HCT116 (cell line): ENCODE measurements around the gene RNGTT. TPM values are rescaled to one million over a fixed set of nuclear protein-coding genes. Genes with fewer than 3 reads are reported as not detected.

Experiments used
- ATAC-seq: fragments of 200-7000 bp; cut with Tn5 transposase; 2 replicates; pipeline ENCODE4 v1.9.1; 2020; ENCODE audit warnings: mild to moderate bottlenecking, moderate library complexity
- BruUV-seq: library from RNA; stranded (reverse); fragments of 400-500 nt; replicated peaks from 2 replicates; lab custom pipeline; 2021; lab: Mats Ljungman, UMichigan
- CTCF ChIA-PET: fragments of 300-600 bp; sonication (Branson Sonifier 250); formaldehyde crosslinking; loops from one replicate; lab custom pipeline; 2021; ENCODE audit warnings: antibody characterized with exemption; lab: Charles Lee
- POLR2A ChIA-PET: fragments of 300-600, 350-600 bp; sonication (Branson Sonifier 250); formaldehyde crosslinking; loops from one replicate; lab custom pipeline; 2021; ENCODE audit warnings: antibody characterized with exemption; lab: Charles Lee
- RAD21 ChIA-PET, 2 experiments: fragments of 300-600 bp; sonication (Branson Sonifier 250); formaldehyde crosslinking; loops; one replicate each; lab custom pipeline; 2023; ENCODE audit warnings: low total read pairs in 2 of 2; ENCODE audit not compliant: uncharacterized antibody in 2 of 2, unreplicated experiment in 2 of 2, low non-redundant PET in 1 of 2; lab: Charles Lee
- DNase-seq: peaks from one replicate; pipeline ENCODE4 v3.0.0-alpha.2; 2010; ENCODE audit warnings: low read depth, low spot score
- H2AFZ ChIP-seq: fragments of 200-600 bp; shearing (Covaris generic), sonication (generic); 2 replicates; pipeline ENCODE4 v1.6.1; 2017; ENCODE audit warnings: low read depth, mixed run types, mixed read lengths, antibody characterized with exemption, low read length; ENCODE audit not compliant: poor library complexity, severe bottlenecking
- H3K27ac ChIP-seq: 2 replicates; pipeline ENCODE4 v1.5.1; 2012; ENCODE audit warnings: low read depth, low read length
- H3K27me3 ChIP-seq: fragments of 200-600 bp; sonication (generic); 2 replicates; pipeline ENCODE4 v1.6.1; 2016; ENCODE audit warnings: mixed run types, low read length, mixed read lengths; ENCODE audit not compliant: insufficient read depth
- H3K36me3 ChIP-seq, 2 experiments: fragments of 200-500 bp in 1 of 2; fragments of 200-600 bp in 1 of 2; sonication (Bioruptor generic) in 1 of 2; sonication (generic) in 1 of 2; 2 replicates each; pipeline versions ENCODE4 v1.5.1 to v1.6.1; 2014 to 2016; ENCODE audit warnings: low read length in 2 of 2, inconsistent platforms in 1 of 2, mixed read lengths in 1 of 2, mixed run types in 1 of 2; ENCODE audit not compliant: insufficient read depth in 2 of 2, control insufficient read depth in 1 of 2
- H3K4me1 ChIP-seq, 2 experiments: fragments of 200-600 bp in 1 of 2; sonication (generic) in 1 of 2; 2 replicates each; pipeline versions ENCODE4 v1.5.1 to v1.6.1; 2012 to 2017; ENCODE audit warnings: low read length in 2 of 2, inconsistent platforms in 1 of 2, mild to moderate bottlenecking in 1 of 2, mixed read lengths in 1 of 2, mixed run types in 1 of 2, moderate library complexity in 1 of 2; ENCODE audit not compliant: insufficient read depth in 2 of 2, control insufficient read depth in 1 of 2
- H3K4me2 ChIP-seq: fragments of 200-600 bp; sonication (generic); 2 replicates; pipeline ENCODE4 v1.6.1; 2017; ENCODE audit warnings: mixed run types, low read length, mixed read lengths
- H3K4me3 ChIP-seq, 2 experiments: fragments of 200-600 bp in 1 of 2; sonication (generic) in 1 of 2; replicated peaks in 1 of 2; 2 replicates each; pipeline ENCODE4 v1.5.1; 2011 to 2016; ENCODE audit warnings: low read length in 2 of 2, control low read depth in 1 of 2, low read depth in 1 of 2, mild to moderate bottlenecking in 1 of 2, mixed read lengths in 1 of 2, mixed run types in 1 of 2
- H3K79me2 ChIP-seq: fragments of 200-600 bp; sonication (generic); 2 replicates; pipeline ENCODE4 v1.6.1; 2017; ENCODE audit warnings: mild to moderate bottlenecking, mixed run types, low read length, moderate library complexity, mixed read lengths; ENCODE audit not compliant: insufficient read depth
- H3K9ac ChIP-seq: fragments of 200-600 bp; sonication (generic); 2 replicates; pipeline ENCODE4 v1.6.1; 2016; ENCODE audit warnings: low read length, mixed read lengths
- H3K9me2 ChIP-seq: fragments of 200-600 bp; sonication (generic), shearing (Covaris generic); 2 replicates; pipeline ENCODE4 v1.6.1; 2017; ENCODE audit warnings: mixed run types, mild to moderate bottlenecking, moderate library complexity; ENCODE audit not compliant: insufficient read depth
- H3K9me3 ChIP-seq, 2 experiments: fragments of 200-500 bp in 1 of 2; fragments of 200-600 bp in 1 of 2; sonication (Bioruptor generic) in 1 of 2; sonication (generic) in 1 of 2; 2 replicates each; pipeline ENCODE4 v1.6.1; 2014 to 2017; ENCODE audit warnings: low read length in 2 of 2, mixed read lengths in 2 of 2, inconsistent platforms in 1 of 2, low read depth in 1 of 2, mild to moderate bottlenecking in 1 of 2, mixed run types in 1 of 2, moderate library complexity in 1 of 2; ENCODE audit not compliant: control insufficient read depth in 1 of 2, insufficient read depth in 1 of 2
- H4K20me1 ChIP-seq: fragments of 200-600 bp; sonication (generic), shearing (Covaris generic); 2 replicates; pipeline ENCODE4 v1.6.1; 2017; ENCODE audit warnings: mixed run types, mild to moderate bottlenecking, moderate library complexity; ENCODE audit not compliant: insufficient read depth
- CBX3 ChIP-seq: IDR thresholded peaks from 2 replicates; pipeline ENCODE4 v1.6.1; 2012; ENCODE audit warnings: low read depth
- CTCF ChIP-seq, 3 experiments: fragments of 200-600 bp in 1 of 3; sonication (generic) in 1 of 3; IDR thresholded peaks in 2 of 3; conservative IDR thresholded peaks in 1 of 3; 2 replicates each; pipeline ENCODE4 v1.5.1; 2012 to 2017; ENCODE audit warnings: low read depth in 2 of 3, low read length in 2 of 3, antibody characterized with exemption in 1 of 3, borderline replicate concordance in 1 of 3, control low read depth in 1 of 3, mild to moderate bottlenecking in 1 of 3, mixed read lengths in 1 of 3, mixed run types in 1 of 3, moderate library complexity in 1 of 3; ENCODE audit not compliant: insufficient read depth in 1 of 3
- EGR1 ChIP-seq: IDR thresholded peaks from 2 replicates; pipeline ENCODE4 v1.6.1; 2012; ENCODE audit warnings: low read depth
- ELF1 ChIP-seq: IDR thresholded peaks from 2 replicates; pipeline ENCODE4 v1.6.1; 2012; ENCODE audit warnings: low read depth, borderline replicate concordance
- POLR2A ChIP-seq: IDR thresholded peaks from 2 replicates; pipeline ENCODE4 v1.7.0; 2011; ENCODE audit warnings: borderline replicate concordance; ENCODE audit not compliant: insufficient read depth, insufficient read length; ENCODE audit errors: extremely low read depth
- POLR2AphosphoS5 ChIP-seq: IDR thresholded peaks from 2 replicates; pipeline ENCODE4 v1.6.1; 2011; ENCODE audit warnings: mild to moderate bottlenecking, low read depth, low read length, moderate library complexity
- SIN3A ChIP-seq: IDR thresholded peaks from 2 replicates; pipeline ENCODE4 v1.6.1; 2012; ENCODE audit warnings: low read depth
- YY1 ChIP-seq: IDR thresholded peaks from 2 replicates; pipeline ENCODE4 v1.6.1; 2011; ENCODE audit warnings: low read length, low read depth, moderate library complexity, mild to moderate bottlenecking; ENCODE audit not compliant: insufficient replicate concordance; ENCODE audit errors: extremely low read depth
- ZFX ChIP-seq: fragments of 450-650 bp; IDR thresholded peaks from 2 replicates; pipeline ENCODE4 v1.6.1; 2017
- ZNF274 ChIP-seq: fragments of 200-500 bp; sonication (Bioruptor generic); IDR thresholded peaks from 2 replicates; pipeline ENCODE4 v1.6.1; 2014; ENCODE audit warnings: mild to moderate bottlenecking, low read depth, low read length, inconsistent platforms
- intact Hi-C: fragments of 100-400 bp; cut with micrococcal nuclease; formaldehyde crosslinking; loops from 2 replicates; pipeline ENCODE4 v1.10.0; 2022
- total RNA-seq: library from RNA; stranded (reverse); gene quantifications from one replicate; pipeline ENCODE4 v1.2.1, GENCODE V29; 2021; ENCODE audit not compliant: unreplicated experiment
- TF ChIP-seq, protein P1 (sequence below): IDR thresholded peaks from 2 replicates; pipeline ENCODE4 v1.6.1; 2012; ENCODE audit warnings: low read depth
- TF ChIP-seq, protein P2 (sequence below): IDR thresholded peaks from 2 replicates; pipeline ENCODE4 v1.6.1; 2011; ENCODE audit warnings: mild to moderate bottlenecking, low read length, moderate library complexity; ENCODE audit not compliant: insufficient replicate concordance; ENCODE audit errors: extremely low read depth

The RNGTT gene
- total RNA-seq, 1 experiment from 2014 or later: 23.0 TPM

- no peaks in the 10 kb centered on the region; a peak in 1 of 4 replicates for H3K9me3 ChIP-seq
- BruUV-seq: no TSS peak
- DNase-seq (no peak), ATAC-seq (no peak)
- CTCF ChIA-PET: no interaction called here
- no peak for TF ChIP-seq ZFX
- no peak for TF ChIP-seq POLR2AphosphoS5
- no peak for TF ChIP-seq POLR2A
- no peak for TF ChIP-seq ELF1
- TF ChIP-seq ZNF274: no peak
- TF ChIP-seq, protein P1, sequence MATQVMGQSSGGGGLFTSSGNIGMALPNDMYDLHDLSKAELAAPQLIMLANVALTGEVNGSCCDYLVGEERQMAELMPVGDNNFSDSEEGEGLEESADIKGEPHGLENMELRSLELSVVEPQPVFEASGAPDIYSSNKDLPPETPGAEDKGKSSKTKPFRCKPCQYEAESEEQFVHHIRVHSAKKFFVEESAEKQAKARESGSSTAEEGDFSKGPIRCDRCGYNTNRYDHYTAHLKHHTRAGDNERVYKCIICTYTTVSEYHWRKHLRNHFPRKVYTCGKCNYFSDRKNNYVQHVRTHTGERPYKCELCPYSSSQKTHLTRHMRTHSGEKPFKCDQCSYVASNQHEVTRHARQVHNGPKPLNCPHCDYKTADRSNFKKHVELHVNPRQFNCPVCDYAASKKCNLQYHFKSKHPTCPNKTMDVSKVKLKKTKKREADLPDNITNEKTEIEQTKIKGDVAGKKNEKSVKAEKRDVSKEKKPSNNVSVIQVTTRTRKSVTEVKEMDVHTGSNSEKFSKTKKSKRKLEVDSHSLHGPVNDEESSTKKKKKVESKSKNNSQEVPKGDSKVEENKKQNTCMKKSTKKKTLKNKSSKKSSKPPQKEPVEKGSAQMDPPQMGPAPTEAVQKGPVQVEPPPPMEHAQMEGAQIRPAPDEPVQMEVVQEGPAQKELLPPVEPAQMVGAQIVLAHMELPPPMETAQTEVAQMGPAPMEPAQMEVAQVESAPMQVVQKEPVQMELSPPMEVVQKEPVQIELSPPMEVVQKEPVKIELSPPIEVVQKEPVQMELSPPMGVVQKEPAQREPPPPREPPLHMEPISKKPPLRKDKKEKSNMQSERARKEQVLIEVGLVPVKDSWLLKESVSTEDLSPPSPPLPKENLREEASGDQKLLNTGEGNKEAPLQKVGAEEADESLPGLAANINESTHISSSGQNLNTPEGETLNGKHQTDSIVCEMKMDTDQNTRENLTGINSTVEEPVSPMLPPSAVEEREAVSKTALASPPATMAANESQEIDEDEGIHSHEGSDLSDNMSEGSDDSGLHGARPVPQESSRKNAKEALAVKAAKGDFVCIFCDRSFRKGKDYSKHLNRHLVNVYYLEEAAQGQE: no peak
- TF ChIP-seq CBX3: no peak
- H3K9me2 ChIP-seq: no peaks in the 10 kb centered on the region
- intact Hi-C loops: no loop called here
- no peaks in the 10 kb centered on the region for H3K27me3 ChIP-seq
- no peaks in the 10 kb centered on the region for H3K36me3 ChIP-seq
- no peaks in the 10 kb centered on the region for H4K20me1 ChIP-seq
- H3K4me1 ChIP-seq: no peaks in the 10 kb centered on the region
- RAD21 ChIA-PET: no interaction called here
- H3K4me2 ChIP-seq: no peak overlapping the region
- no peak overlapping the region for H3K9ac ChIP-seq
- POLR2A ChIA-PET: no interaction called here
- H3K27ac ChIP-seq: no peak overlapping the region
- H3K79me2 ChIP-seq: no peaks in the 10 kb centered on the region
- H3K4me3 ChIP-seq: no peak overlapping the region
- H2AFZ ChIP-seq: no peak overlapping the region
Measured at GRCh38 chr6:88705601-88706000, 257.8 kb downstream of the RNGTT start.

DNA sequence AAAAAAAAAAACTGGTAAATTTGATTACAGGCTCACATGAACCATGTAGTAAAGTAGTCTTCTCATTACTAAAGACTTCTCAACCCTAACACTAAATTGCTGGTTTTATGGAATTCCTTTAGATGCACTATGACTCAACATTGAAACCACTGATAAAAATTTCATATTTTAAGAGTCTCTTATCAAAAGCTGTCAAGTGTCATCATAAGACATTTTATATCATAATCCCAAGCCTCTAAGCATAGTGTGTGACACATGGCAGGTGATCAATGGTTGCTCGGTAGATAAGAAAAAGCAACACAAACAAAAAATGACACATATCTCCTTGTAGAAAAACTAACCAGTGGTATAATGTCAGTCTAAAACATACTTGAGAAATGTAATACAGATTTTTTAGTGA is 258.4 kb downstream of the RNGTT start:
- H3K9ac ChIP-seq: no peak overlapping the region
- H3K27ac ChIP-seq: no peak overlapping the region
- no peaks in the 10 kb centered on the region for H3K36me3 ChIP-seq
- H3K4me2 ChIP-seq: no peak overlapping the region
- intact Hi-C loops: no loop called here
- no peaks in the 10 kb centered on the region for H4K20me1 ChIP-seq
- H3K27me3 ChIP-seq: no peaks in the 10 kb centered on the region
- CTCF ChIA-PET: no interaction called here
- no peaks in the 10 kb centered on the region for H3K9me2 ChIP-seq
- H3K4me3 ChIP-seq: no peak overlapping the region
- BruUV-seq: no TSS peak
- no peaks in the 10 kb centered on the region for H3K4me1 ChIP-seq
- ATAC-seq (no peak), DNase-seq (no peak)
- H3K9me3 ChIP-seq: no peaks in the 10 kb centered on the region
- RAD21 ChIA-PET: no interaction called here
- no peak overlapping the region for H2AFZ ChIP-seq
- POLR2A ChIA-PET: no interaction called here
- H3K79me2 ChIP-seq: no peaks in the 10 kb centered on the region
- TF ChIP-seq POLR2A (no peak), SIN3A (no peak), YY1 (no peak), CTCF (IDR thresholded peaks at IDR 0.05 in 2 of 3, conservative IDR thresholded peaks at IDR 0.05 in 1 of 3; ENCODE audit: borderline replicate concordance in 1 of 3, insufficient read depth in 1 of 3, low read depth in 2 of 3, low read length in 2 of 3) (no peak), ZNF274 (no peak), ZFX (no peak), CBX3 (no peak), EGR1 (no peak), ELF1 (no peak)
- TF ChIP-seq, protein P2, sequence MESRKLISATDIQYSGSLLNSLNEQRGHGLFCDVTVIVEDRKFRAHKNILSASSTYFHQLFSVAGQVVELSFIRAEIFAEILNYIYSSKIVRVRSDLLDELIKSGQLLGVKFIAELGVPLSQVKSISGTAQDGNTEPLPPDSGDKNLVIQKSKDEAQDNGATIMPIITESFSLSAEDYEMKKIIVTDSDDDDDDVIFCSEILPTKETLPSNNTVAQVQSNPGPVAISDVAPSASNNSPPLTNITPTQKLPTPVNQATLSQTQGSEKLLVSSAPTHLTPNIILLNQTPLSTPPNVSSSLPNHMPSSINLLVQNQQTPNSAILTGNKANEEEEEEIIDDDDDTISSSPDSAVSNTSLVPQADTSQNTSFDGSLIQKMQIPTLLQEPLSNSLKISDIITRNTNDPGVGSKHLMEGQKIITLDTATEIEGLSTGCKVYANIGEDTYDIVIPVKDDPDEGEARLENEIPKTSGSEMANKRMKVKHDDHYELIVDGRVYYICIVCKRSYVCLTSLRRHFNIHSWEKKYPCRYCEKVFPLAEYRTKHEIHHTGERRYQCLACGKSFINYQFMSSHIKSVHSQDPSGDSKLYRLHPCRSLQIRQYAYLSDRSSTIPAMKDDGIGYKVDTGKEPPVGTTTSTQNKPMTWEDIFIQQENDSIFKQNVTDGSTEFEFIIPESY: no peak
